OCI-LY7 (cell line): Measurements from ENCODE around the gene FAM210B. TPM values are rescaled to one million over a fixed set of nuclear protein-coding genes. Genes with fewer than 3 reads are reported as not detected.

Source experiments
- BruUV-seq: library from RNA; stranded (reverse); fragments of 400-500 nt; replicated peaks from 2 replicates; lab custom pipeline; 2021; lab: Mats Ljungman, UMichigan
- CTCF ChIA-PET: fragments of 300-600 bp; sonication (Branson Sonifier 250); formaldehyde crosslinking; loops from one replicate; lab custom pipeline; 2022; ENCODE audit warnings: antibody characterized with exemption; ENCODE audit not compliant: unreplicated experiment; lab: Charles Lee
- POLR2A ChIA-PET: fragments of 300-600 bp; sonication (Branson Sonifier 250); formaldehyde crosslinking; loops from one replicate; lab custom pipeline; 2022; ENCODE audit warnings: antibody characterized with exemption; lab: Charles Lee
- DNase-seq: peaks from one replicate; pipeline ENCODE4 v3.0.0-alpha.2; 2015; ENCODE audit warnings: low spot score
- H2AFZ ChIP-seq: fragments of 200-600 bp; sonication (generic), shearing (Covaris generic); 2 replicates; pipeline ENCODE4 v1.6.1; 2014; ENCODE audit warnings: mild to moderate bottlenecking, antibody characterized with exemption, low read length, moderate library complexity
- H3K27ac ChIP-seq: fragments of 200-600 bp; sonication (generic); 2 replicates; pipeline ENCODE4 v1.5.1; 2014; ENCODE audit warnings: mixed run types, low read depth, mild to moderate bottlenecking, moderate library complexity, low read length, inconsistent platforms; ENCODE audit not compliant: poor library complexity, severe bottlenecking
- H3K36me3 ChIP-seq: fragments of 200-600 bp; sonication (generic); 2 replicates; pipeline ENCODE4 v1.6.1; 2014; ENCODE audit warnings: mild to moderate bottlenecking, antibody characterized with exemption, low read length, moderate library complexity, mixed read lengths; ENCODE audit not compliant: insufficient read depth
- H3K4me1 ChIP-seq: fragments of 200-600 bp; sonication (generic); 2 replicates; pipeline ENCODE4 v1.5.1; 2014; ENCODE audit warnings: mild to moderate bottlenecking, low read length; ENCODE audit not compliant: insufficient read depth, poor library complexity, severe bottlenecking
- H3K4me2 ChIP-seq: fragments of 200-600 bp; sonication (generic); 2 replicates; pipeline ENCODE4 v1.6.1; 2014; ENCODE audit warnings: mild to moderate bottlenecking, low read length
- H3K4me3 ChIP-seq: fragments of 200-600 bp; sonication (generic); 2 replicates; pipeline ENCODE4 v1.5.1; 2014; ENCODE audit warnings: mild to moderate bottlenecking, low read depth, low read length; ENCODE audit not compliant: poor library complexity, severe bottlenecking
- H3K79me2 ChIP-seq: fragments of 200-600 bp; sonication (generic); 2 replicates; pipeline ENCODE4 v1.6.1; 2016; ENCODE audit warnings: low read depth, mild to moderate bottlenecking, low read length, moderate library complexity, mixed read lengths; ENCODE audit not compliant: insufficient read depth
- H3K9me2 ChIP-seq: fragments of 200-600 bp; sonication (generic); 2 replicates; pipeline ENCODE4 v1.6.1; 2016; ENCODE audit warnings: mild to moderate bottlenecking, low read length, mixed read lengths; ENCODE audit not compliant: insufficient read depth
- H3K9me3 ChIP-seq: fragments of 200-600 bp; sonication (generic); 2 replicates; pipeline ENCODE4 v1.6.1; 2014; ENCODE audit warnings: mild to moderate bottlenecking, mixed run types, low read length, mixed read lengths
- H4K20me1 ChIP-seq: fragments of 200-600 bp; sonication (generic); 2 replicates; pipeline ENCODE4 v1.6.1; 2014; ENCODE audit warnings: mild to moderate bottlenecking, antibody characterized with exemption, low read length, moderate library complexity, mixed read lengths; ENCODE audit not compliant: insufficient read depth
- CTCF ChIP-seq: fragments of 200-600 bp; sonication (generic); conservative IDR thresholded peaks from 2 replicates; pipeline ENCODE4 v1.5.1; 2014; ENCODE audit warnings: mild to moderate bottlenecking, antibody characterized with exemption, low read length, moderate library complexity, mixed read lengths
- EZH2phosphoT487 ChIP-seq: fragments of 200-600 bp; sonication (generic); IDR thresholded peaks from 2 replicates; pipeline ENCODE4 v1.6.1; 2018; ENCODE audit warnings: low read depth, borderline replicate concordance, mild to moderate bottlenecking, mixed run types, antibody characterized with exemption, low read length, moderate library complexity, mixed read lengths
- intact Hi-C: fragments of 100-400 bp; cut with micrococcal nuclease; formaldehyde crosslinking; loops from one replicate; pipeline ENCODE4 v1.10.0; 2022; ENCODE audit not compliant: unreplicated experiment
- total RNA-seq, 2 experiments: library from RNA; depleted of rRNA in 1 of 2; stranded (reverse); fragments of >200 nt in 1 of 2; shearing (Covaris generic) in 1 of 2; gene quantifications; 2 replicates each; pipeline ENCODE4 v1.2.3, GENCODE V29; 2014 to 2022

The FAM210B gene
- total RNA-seq, 2 experiments from 2014 or later, result 0.19 to 1.3 TPM

- intact Hi-C loops, result no loop called here
- Histone ChIP-seq H4K20me1 (peaks cover 15% of the 10 kb centered on the region), H3K4me3 (no peak overlapping the region), H2AFZ (no peak overlapping the region), H3K36me3 (peaks cover 99% of the 10 kb centered on the region), H3K4me1 (peaks cover 5% of the 10 kb centered on the region), H3K79me2 (peaks cover 74% of the 10 kb centered on the region), H3K9me3 (no peaks in the 10 kb centered on the region), H3K4me2 (no peak overlapping the region), H3K9me2 (no peaks in the 10 kb centered on the region), H3K27ac (no peak overlapping the region)
- CTCF ChIA-PET, result no interaction called here
- TF ChIP-seq CTCF (no peak), EZH2phosphoT487 (no peak)
- no TSS peak for BruUV-seq
- DNase-seq, result no peak
- POLR2A ChIA-PET, result no interaction called here
Observed at GRCh38 chr20:56383334-56383733, 24.6 kb downstream of the FAM210B start.

- ChIA-PET POLR2A (interaction anchor here (1.2 to 1.9 kb wide), 2 partner anchors 12 to 13 kb away, joined by 3 to 6 read pairs; no protein-coding TSS in a partner anchor), CTCF (no interaction called here)
- Histone ChIP-seq H3K9me2 (no peaks in the 10 kb centered on the region), H3K79me2 (peaks cover 77% of the 10 kb centered on the region), H3K36me3 (peaks cover 100% of the 10 kb centered on the region), H3K27ac (no peak overlapping the region), H3K4me2 (no peak overlapping the region), H2AFZ (no peak overlapping the region), H4K20me1 (peaks cover 14% of the 10 kb centered on the region), H3K9me3 (no peaks in the 10 kb centered on the region), H3K4me3 (no peak overlapping the region), H3K4me1 (peaks cover 10% of the 10 kb centered on the region)
- BruUV-seq, result no TSS peak
- intact Hi-C loops, result no loop called here
- TF ChIP-seq CTCF, result no peak
- TF ChIP-seq EZH2phosphoT487, result no peak
- no peak for DNase-seq
Observed at GRCh38 chr20:56385130-56385529, 26.4 kb downstream of the FAM210B start.

- POLR2A ChIA-PET, result interaction anchor here (1.0 kb wide), 2 partner anchors 10 to 34 kb away, joined by 3 read pairs; no protein-coding TSS in a partner anchor
- CTCF ChIA-PET, result no interaction called here
- no TSS peak for BruUV-seq
- intact Hi-C loops, result no loop called here
- Histone ChIP-seq H3K9me2 (no peaks in the 10 kb centered on the region), H3K27ac (no peak overlapping the region), H3K4me3 (no peak overlapping the region), H3K4me1 (peaks cover 18% of the 10 kb centered on the region), H4K20me1 (peaks cover 14% of the 10 kb centered on the region), H3K4me2 (no peak overlapping the region), H3K36me3 (peaks cover 100% of the 10 kb centered on the region), H2AFZ (no peak overlapping the region), H3K9me3 (no peaks in the 10 kb centered on the region), H3K79me2 (peaks cover 78% of the 10 kb centered on the region)
- no peak for TF ChIP-seq CTCF
- TF ChIP-seq EZH2phosphoT487, result no peak
- no peak for DNase-seq
Observed at GRCh38 chr20:56386219-56386618, 27.4 kb downstream of the FAM210B start.
